ENCODE measurements around the gene STRBP. TPM values are rescaled to one million over a fixed set of nuclear protein-coding genes. Genes with fewer than 3 reads are reported as not detected.

STRBP gene
- total RNA-seq, 1 experiment from 2014 or later: 39.9 TPM

- Histone ChIP-seq H3K9me3 (ENCODE audit: insufficient read depth, low read depth) (no peaks in the 10 kb centered on the region), H3K27ac (no peak overlapping the region), H3K27me3 (ENCODE audit: insufficient read depth, low read depth) (no peaks in the 10 kb centered on the region), H2AFZ (no peak overlapping the region), H3K4me3 (no peak overlapping the region), H3F3A (ENCODE audit: insufficient read depth, low read depth) (no peaks in the 10 kb centered on the region), H3K4me1 (replicated peaks; ENCODE audit: insufficient read depth) (0 out of 2 replicates have a peak, but pooled peaks cover 3% of the 10 kb centered on the region), H3K79me2 (ENCODE audit: low read depth) (no peaks in the 10 kb centered on the region), H3K4me2 (no peak overlapping the region), H3K9me2 (ENCODE audit: insufficient read depth) (no peaks in the 10 kb centered on the region), H3K36me3 (ENCODE audit: low read depth) (no peaks in the 10 kb centered on the region), H4K20me1 (ENCODE audit: insufficient read depth) (no peaks in the 10 kb centered on the region)
- TF ChIP-seq EZH2 (IDR thresholded peaks at IDR 0.05; ENCODE audit: low read depth) (no peak), CTCF (conservative IDR thresholded peaks at IDR 0.05) (no peak)
- CTCF ChIA-PET: no interaction called here
- no peak for DNase-seq
- POLR2A ChIA-PET (ENCODE audit: unreplicated experiment): no interaction called here
- intact Hi-C loops (cut with micrococcal nuclease; ENCODE audit: unreplicated experiment): no loop called here
- no TSS peak for BruUV-seq (replicated peaks)
These were observed 91.4 kb downstream of the STRBP start for GRCh38 chr9:123176949-123177348.

GRCh38 chr9:123175854-123176629 lies 92.3 kb downstream of the STRBP start:
- BruUV-seq (replicated peaks): no TSS peak
- H3K36me3 ChIP-seq (ENCODE audit: low read depth): no peaks in the 10 kb centered on the region
- H3F3A ChIP-seq (ENCODE audit: insufficient read depth, low read depth): no peaks in the 10 kb centered on the region
- no peak overlapping the region for H3K4me3 ChIP-seq
- ChIA-PET POLR2A (ENCODE audit: unreplicated experiment) (no interaction called here), CTCF (no interaction called here)
- no peaks in the 10 kb centered on the region for H4K20me1 ChIP-seq (ENCODE audit: insufficient read depth)
- H3K4me1 ChIP-seq (replicated peaks; ENCODE audit: insufficient read depth): 0 out of 2 replicates have a peak, but pooled peaks cover 3% of the 10 kb centered on the region
- DNase-seq: peak in 1 of 2 experiments; percentile 43
- no peaks in the 10 kb centered on the region for H3K27me3 ChIP-seq (ENCODE audit: insufficient read depth, low read depth)
- H3K27ac ChIP-seq: peak overlapping the region; percentile 4; the same call in 1 of the 2 replicates
- H3K79me2 ChIP-seq (ENCODE audit: low read depth): no peaks in the 10 kb centered on the region
- no peaks in the 10 kb centered on the region for H3K9me3 ChIP-seq (ENCODE audit: insufficient read depth, low read depth)
- H2AFZ ChIP-seq: no peak overlapping the region
- TF ChIP-seq EZH2 (IDR thresholded peaks at IDR 0.05; ENCODE audit: low read depth): no peak
- TF ChIP-seq CTCF (conservative IDR thresholded peaks at IDR 0.05): no peak
- no peak overlapping the region for H3K4me2 ChIP-seq
- intact Hi-C loops (cut with micrococcal nuclease; ENCODE audit: unreplicated experiment): no loop called here
- H3K9me2 ChIP-seq (ENCODE audit: insufficient read depth): no peaks in the 10 kb centered on the region

GRCh38 chr9:123174887-123175518 lies 93.4 kb downstream of the STRBP start:
- intact Hi-C loops (cut with micrococcal nuclease; ENCODE audit: unreplicated experiment): no loop called here
- CTCF ChIA-PET: interaction anchor here (0.6 kb wide), 1 partner anchor 175 kb away, joined by 4 read pairs; no protein-coding TSS in a partner anchor

More at GRCh38 chr9:123174887-123175518, 93.4 kb downstream of the STRBP start:
- Histone ChIP-seq H4K20me1 (ENCODE audit: insufficient read depth) (no peaks in the 10 kb centered on the region), H3K4me3 (no peak overlapping the region), H2AFZ (no peak overlapping the region), H3K79me2 (ENCODE audit: low read depth) (no peaks in the 10 kb centered on the region), H3K9me2 (ENCODE audit: insufficient read depth) (no peaks in the 10 kb centered on the region), H3K36me3 (ENCODE audit: low read depth) (no peaks in the 10 kb centered on the region), H3K27ac (no peak overlapping the region), H3K9me3 (ENCODE audit: insufficient read depth, low read depth) (no peaks in the 10 kb centered on the region), H3K4me2 (no peak overlapping the region), H3K4me1 (replicated peaks; ENCODE audit: insufficient read depth) (0 out of 2 replicates have a peak, but pooled peaks cover 3% of the 10 kb centered on the region), H3K27me3 (ENCODE audit: insufficient read depth, low read depth) (no peaks in the 10 kb centered on the region), H3F3A (ENCODE audit: insufficient read depth, low read depth) (no peaks in the 10 kb centered on the region)
- POLR2A ChIA-PET (ENCODE audit: unreplicated experiment): no interaction called here
- DNase-seq: no peak
- no TSS peak for BruUV-seq (replicated peaks)
- TF ChIP-seq CTCF (conservative IDR thresholded peaks at IDR 0.05) (no peak), EZH2 (IDR thresholded peaks at IDR 0.05; ENCODE audit: low read depth) (no peak)

Measured in PC-9 (cell line).